Measurements from ENCODE around the gene GNA12. TPM values are rescaled to one million over a fixed set of nuclear protein-coding genes. Genes with fewer than 3 reads are reported as not detected.

GNA12 gene
- total and polyA plus RNA-seq, 9 of the 15 experiments (the other 6 are each of a cell fraction or from before 2014, with no cell fraction given), result 0.65 to 32.7 (median 9.6) TPM

- no peak for TF ChIP-seq MNT (conservative IDR thresholded peaks at IDR 0.05)
- no peak for TF ChIP-seq TOE1 (IDR thresholded peaks at IDR 0.05; ENCODE audit: borderline replicate concordance)
- TF ChIP-seq TOE1 (CRISPR knock-in tag; IDR thresholded peaks at IDR 0.05; ENCODE audit: borderline replicate concordance, low read depth), result no peak
- TF ChIP-seq BCOR (IDR thresholded peaks at IDR 0.05), result peak; percentile 81
- no peak for TF ChIP-seq ZNF133 (CRISPR knock-in tag; IDR thresholded peaks at IDR 0.05)
- no peak for TF ChIP-seq ZNF165 (CRISPR knock-in tag; IDR thresholded peaks at IDR 0.05; ENCODE audit: borderline replicate concordance)
- no peak for TF ChIP-seq MCM3 (IDR thresholded peaks at IDR 0.05)
- TF ChIP-seq MYNN (IDR thresholded peaks at IDR 0.05), result no peak
- no peak for TF ChIP-seq MYNN (CRISPR knock-in tag; IDR thresholded peaks at IDR 0.05)
- peak in 1 of 2 experiments; percentile 30; a peak in 1 of 4 replicates for TF ChIP-seq KDM1A (IDR thresholded peaks at IDR 0.05)
- no peak for TF ChIP-seq ATF7 (IDR thresholded peaks at IDR 0.05)
- no peak for TF ChIP-seq EGR1 (conservative IDR thresholded peaks at IDR 0.05)
- TF ChIP-seq RERE (CRISPR knock-in tag; IDR thresholded peaks at IDR 0.05; ENCODE audit: borderline replicate concordance), result no peak
These were observed 152.9 kb downstream of the GNA12 start (continued) for GRCh38 chr7:2691011-2691707.

Measured in K562 (cell line).